Colonic mucosa (tissue), 4 donors: Measurements from ENCODE around the gene INO80C. TPM values are rescaled to one million over a fixed set of nuclear protein-coding genes. Genes with fewer than 3 reads are reported as not detected.

ENCODE experiments used
- DNase-seq: peaks from one replicate; pipeline ENCODE4 v3.0.0-alpha.2; 2020
- H3K27ac ChIP-seq: fragments of 200-600 bp; one replicate; pipeline ENCODE4 v1.8.0; 2021
- H3K27me3 ChIP-seq: fragments of 200-600 bp; one replicate; pipeline ENCODE4 v1.8.0; 2021
- H3K36me3 ChIP-seq: fragments of 200-600 bp; one replicate; pipeline ENCODE4 v1.8.0; 2021
- H3K4me1 ChIP-seq: fragments of 200-600 bp; one replicate; pipeline ENCODE4 v1.8.0; 2021; ENCODE audit warnings: mild to moderate bottlenecking
- H3K4me3 ChIP-seq: fragments of 200-600 bp; one replicate; pipeline ENCODE4 v1.8.0; 2021
- H3K9ac ChIP-seq, 2 donors: one replicate each; pipeline ENCODE4 v1.7.0; 2013; ENCODE audit warnings: control low read depth in 2 of 2, low read depth in 2 of 2, low read length in 2 of 2
- H3K9me3 ChIP-seq: fragments of 200-600 bp; one replicate; pipeline ENCODE4 v1.8.0; 2021
- intact Hi-C: fragments of 100-400 bp; cut with DNase I; formaldehyde crosslinking; loops from one replicate; pipeline ENCODE4 v1.14.1; 2022
- total RNA-seq, 2 donors: library from RNA; stranded (reverse); fragmentation: NEBNext Ultra II Directional in 1 of 2; extraction: Animal tissue kit (Norgen Biotek cat#: 25700) in 1 of 2; gene quantifications; one replicate each; pipeline ENCODE4 v1.2.1, GENCODE V29; 2021
- TF ChIP-seq, protein P1 (sequence below): fragments of 200-600 bp; IDR thresholded peaks from one replicate; pipeline ENCODE4 v1.8.0; 2022; ENCODE audit warnings: antibody characterized with exemption, mild to moderate bottlenecking
- donor health status: healthy.
- donor health status: DM: no; HTN: no; CAD: no.
- donor health status: DM: no; HTN: no; CAD: no.

The INO80C gene
- total RNA-seq, 2 donors from 2014 or later: 31.0 to 32.1 TPM

DNA sequence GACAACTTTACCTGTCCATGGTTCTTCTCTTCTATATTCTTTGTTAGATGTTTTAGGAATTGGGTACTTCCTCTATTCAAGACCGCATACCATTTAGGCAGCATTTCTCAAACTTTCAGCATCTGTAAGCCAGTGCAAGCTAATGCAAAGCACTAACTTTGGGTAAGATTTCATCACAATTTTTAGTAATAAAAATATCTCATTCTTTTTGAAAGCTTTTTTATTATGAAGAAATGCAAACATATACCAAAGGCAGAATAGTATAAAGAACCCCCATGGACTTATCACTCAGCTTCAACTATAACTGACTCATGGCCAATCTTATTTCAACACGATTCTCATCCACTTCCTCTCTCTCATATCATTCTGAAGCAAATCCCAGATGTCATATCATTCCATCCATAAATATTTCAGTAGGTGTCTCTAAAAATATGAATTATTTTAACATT, 32.9 kb downstream of the INO80C start:
- TF ChIP-seq, protein P1, sequence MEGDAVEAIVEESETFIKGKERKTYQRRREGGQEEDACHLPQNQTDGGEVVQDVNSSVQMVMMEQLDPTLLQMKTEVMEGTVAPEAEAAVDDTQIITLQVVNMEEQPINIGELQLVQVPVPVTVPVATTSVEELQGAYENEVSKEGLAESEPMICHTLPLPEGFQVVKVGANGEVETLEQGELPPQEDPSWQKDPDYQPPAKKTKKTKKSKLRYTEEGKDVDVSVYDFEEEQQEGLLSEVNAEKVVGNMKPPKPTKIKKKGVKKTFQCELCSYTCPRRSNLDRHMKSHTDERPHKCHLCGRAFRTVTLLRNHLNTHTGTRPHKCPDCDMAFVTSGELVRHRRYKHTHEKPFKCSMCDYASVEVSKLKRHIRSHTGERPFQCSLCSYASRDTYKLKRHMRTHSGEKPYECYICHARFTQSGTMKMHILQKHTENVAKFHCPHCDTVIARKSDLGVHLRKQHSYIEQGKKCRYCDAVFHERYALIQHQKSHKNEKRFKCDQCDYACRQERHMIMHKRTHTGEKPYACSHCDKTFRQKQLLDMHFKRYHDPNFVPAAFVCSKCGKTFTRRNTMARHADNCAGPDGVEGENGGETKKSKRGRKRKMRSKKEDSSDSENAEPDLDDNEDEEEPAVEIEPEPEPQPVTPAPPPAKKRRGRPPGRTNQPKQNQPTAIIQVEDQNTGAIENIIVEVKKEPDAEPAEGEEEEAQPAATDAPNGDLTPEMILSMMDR: no peak
- Histone ChIP-seq H3K9ac (no peak overlapping the region), H3K4me1 (no peaks in the 10 kb centered on the region), H3K27ac (no peak overlapping the region), H3K36me3 (no peaks in the 10 kb centered on the region), H3K9me3 (no peaks in the 10 kb centered on the region), H3K4me3 (no peak overlapping the region), H3K27me3 (no peaks in the 10 kb centered on the region)
- intact Hi-C loops: no loop called here
- DNase-seq: no peak

DNA sequence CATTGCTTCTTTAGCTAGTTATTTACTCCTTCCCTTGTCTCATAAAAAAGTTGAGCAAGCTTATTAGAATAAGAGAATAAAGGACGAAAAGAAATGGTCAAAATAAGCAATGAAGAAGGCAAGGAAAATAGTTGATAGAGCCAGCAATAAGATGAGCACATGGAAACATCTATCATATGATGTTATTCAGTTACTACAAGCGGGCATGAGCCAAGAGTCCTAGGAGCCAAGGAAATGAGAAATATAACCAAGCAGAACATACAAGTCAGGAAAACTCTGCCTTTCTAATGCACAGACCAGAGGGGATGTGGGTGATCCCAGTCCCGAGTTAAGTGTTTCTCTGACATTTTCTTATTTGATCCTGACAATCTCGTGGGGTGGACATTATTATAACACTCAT, 33.9 kb downstream of the INO80C start:
- no peaks in the 10 kb centered on the region for H3K4me1 ChIP-seq
- intact Hi-C loops: no loop called here
- no peaks in the 10 kb centered on the region for H3K36me3 ChIP-seq
- H3K9me3 ChIP-seq: no peaks in the 10 kb centered on the region
- H3K9ac ChIP-seq: no peak overlapping the region
- no peaks in the 10 kb centered on the region for H3K27me3 ChIP-seq
- DNase-seq: no peak
- TF ChIP-seq, protein P1: no peak
- no peak overlapping the region for H3K4me3 ChIP-seq
- H3K27ac ChIP-seq: no peak overlapping the region

DNA sequence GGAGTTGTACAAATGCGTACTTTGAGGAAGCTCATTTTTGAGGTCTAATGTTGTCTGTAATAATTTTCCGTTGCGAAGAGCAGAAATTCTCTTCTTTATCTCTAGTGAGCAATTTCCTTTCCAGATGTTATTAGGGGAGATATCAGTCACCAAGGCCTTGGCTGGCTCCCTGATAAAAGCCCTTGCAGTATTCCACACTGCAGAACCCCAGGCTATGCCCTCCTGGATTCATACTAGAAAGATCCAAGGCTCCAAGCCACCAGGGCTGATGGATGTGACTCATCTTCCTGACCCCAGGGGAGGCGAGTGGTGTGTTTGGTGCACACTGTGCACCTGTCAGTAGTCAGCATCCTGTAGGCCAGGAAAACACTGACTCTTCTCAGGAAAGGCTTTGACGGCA, 34.7 kb downstream of the INO80C start:
- H3K36me3 ChIP-seq: no peaks in the 10 kb centered on the region
- no peak overlapping the region for H3K4me3 ChIP-seq
- no peaks in the 10 kb centered on the region for H3K9me3 ChIP-seq
- no peak overlapping the region for H3K27ac ChIP-seq
- no peaks in the 10 kb centered on the region for H3K4me1 ChIP-seq
- no peaks in the 10 kb centered on the region for H3K27me3 ChIP-seq
- intact Hi-C loops: no loop called here
- TF ChIP-seq, protein P1: no peak
- no peak for DNase-seq
- no peak overlapping the region for H3K9ac ChIP-seq

DNA sequence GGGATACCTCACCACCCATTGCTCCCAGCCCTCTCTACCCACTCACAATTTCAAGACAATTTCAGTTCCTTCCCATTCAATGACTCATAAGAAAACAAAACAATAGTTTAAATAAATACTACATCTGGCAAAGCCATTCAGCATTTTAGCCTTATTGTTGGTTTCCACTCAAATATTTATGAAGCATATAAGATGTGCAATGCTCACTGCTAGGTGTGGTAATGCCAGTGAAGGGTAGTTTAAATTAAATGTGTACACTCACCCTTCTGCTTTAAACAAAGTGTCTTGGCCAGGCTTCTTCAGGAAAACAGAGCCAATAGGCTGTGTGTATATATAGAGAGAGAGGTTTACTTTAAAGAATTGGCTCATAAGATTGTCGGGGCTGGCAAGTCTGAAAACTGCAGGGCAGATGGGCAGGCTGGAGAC, 37.0 kb downstream of the INO80C start:
- Histone ChIP-seq H3K4me3 (no peak overlapping the region), H3K36me3 (no peaks in the 10 kb centered on the region), H3K4me1 (no peaks in the 10 kb centered on the region), H3K27me3 (no peaks in the 10 kb centered on the region), H3K9ac (no peak overlapping the region), H3K27ac (no peak overlapping the region), H3K9me3 (no peaks in the 10 kb centered on the region)
- TF ChIP-seq, protein P1: no peak
- intact Hi-C loops: no loop called here
- no peak for DNase-seq

DNA sequence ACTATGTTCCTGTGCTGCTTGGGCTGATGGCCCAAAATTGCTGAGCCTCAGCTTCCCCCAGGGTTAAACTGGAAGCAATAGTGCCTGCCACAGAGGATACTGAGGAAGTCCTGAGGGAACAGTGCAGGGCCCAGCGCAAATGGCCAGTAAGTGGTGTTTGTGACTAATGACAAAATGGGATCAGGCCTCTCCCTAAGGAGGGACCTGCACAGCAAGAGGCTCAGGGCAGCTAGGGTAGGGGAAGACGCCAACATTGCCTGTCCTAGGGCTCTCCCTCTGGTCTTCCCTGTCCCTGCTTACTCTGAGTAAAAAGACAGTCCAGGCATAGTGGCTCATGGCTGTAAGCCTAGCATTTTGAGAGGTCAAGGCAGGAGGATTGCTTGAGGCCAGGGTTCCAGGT, 37.8 kb downstream of the INO80C start:
- H3K27me3 ChIP-seq: no peaks in the 10 kb centered on the region
- intact Hi-C loops: no loop called here

More for the DNA sequence above, 37.8 kb downstream of the INO80C start:
- H3K27ac ChIP-seq: no peak overlapping the region
- H3K9ac ChIP-seq: no peak overlapping the region
- H3K4me3 ChIP-seq: no peak overlapping the region
- no peak for DNase-seq
- H3K4me1 ChIP-seq: no peaks in the 10 kb centered on the region
- H3K9me3 ChIP-seq: no peaks in the 10 kb centered on the region
- no peaks in the 10 kb centered on the region for H3K36me3 ChIP-seq
- TF ChIP-seq, protein P1: no peak
